GM21576 (cell line): ENCODE measurements around the gene CRIP2.

Experiments used
- ATAC-seq: cut with Tn5 transposase; IDR thresholded peaks from one replicate; pipeline ENCODE4 v1.9.1; 2021; ENCODE audit warnings: mild to moderate bottlenecking, moderate library complexity; ENCODE audit not compliant: unreplicated experiment

The CRIP2 gene

GRCh38 chr14:105525861-105526775 is 51.5 kb downstream of the CRIP2 start, which contains the start of gene TMEM121:
Gene TMEM121 (plus strand): TSS chr14:105526583. CDS start chr14:105528835, 2,252 bp downstream.
- ATAC-seq, result no peak

- no peak for ATAC-seq
Measured at GRCh38 chr14:105526776-105527380, 52.3 kb downstream of the CRIP2 start.

GRCh38 chr14:105527381-105527825 is 52.8 kb downstream of the CRIP2 start:
- ATAC-seq, result no peak

GRCh38 chr14:105527826-105528585 is 53.4 kb downstream of the CRIP2 start:
- ATAC-seq, result no peak

- no peak for ATAC-seq
Measured at GRCh38 chr14:105528586-105529318, 54.1 kb downstream of the CRIP2 start.

GRCh38 chr14:105529319-105529568 is 54.6 kb downstream of the CRIP2 start:
- no peak for ATAC-seq
